HCT116 (cell line): ENCODE data around the gene MRPS34. TPM values are rescaled to one million over a fixed set of nuclear protein-coding genes. Genes with fewer than 3 reads are reported as not detected.

Experiments used
- ATAC-seq: fragments of 200-7000 bp; cut with Tn5 transposase; 2 replicates; pipeline ENCODE4 v1.9.1; 2020; ENCODE audit warnings: mild to moderate bottlenecking, moderate library complexity
- BruUV-seq: library from RNA; stranded (reverse); fragments of 400-500 nt; replicated peaks from 2 replicates; lab custom pipeline; 2021; lab: Mats Ljungman, UMichigan
- CTCF ChIA-PET: fragments of 300-600 bp; sonication (Branson Sonifier 250); formaldehyde crosslinking; loops from one replicate; lab custom pipeline; 2021; ENCODE audit warnings: antibody characterized with exemption; lab: Charles Lee
- POLR2A ChIA-PET: fragments of 300-600, 350-600 bp; sonication (Branson Sonifier 250); formaldehyde crosslinking; loops from one replicate; lab custom pipeline; 2021; ENCODE audit warnings: antibody characterized with exemption; lab: Charles Lee
- RAD21 ChIA-PET, 2 experiments: fragments of 300-600 bp; sonication (Branson Sonifier 250); formaldehyde crosslinking; loops; one replicate each; lab custom pipeline; 2023; ENCODE audit warnings: low total read pairs in 2 of 2; ENCODE audit not compliant: uncharacterized antibody in 2 of 2, unreplicated experiment in 2 of 2, low non-redundant PET in 1 of 2; lab: Charles Lee
- DNase-seq: peaks from one replicate; pipeline ENCODE4 v3.0.0-alpha.2; 2010; ENCODE audit warnings: low read depth, low spot score
- H2AFZ ChIP-seq: fragments of 200-600 bp; shearing (Covaris generic), sonication (generic); 2 replicates; pipeline ENCODE4 v1.6.1; 2017; ENCODE audit warnings: low read depth, mixed run types, mixed read lengths, antibody characterized with exemption, low read length; ENCODE audit not compliant: poor library complexity, severe bottlenecking
- H3K27ac ChIP-seq: 2 replicates; pipeline ENCODE4 v1.5.1; 2012; ENCODE audit warnings: low read depth, low read length
- H3K27me3 ChIP-seq: fragments of 200-600 bp; sonication (generic); 2 replicates; pipeline ENCODE4 v1.6.1; 2016; ENCODE audit warnings: mixed run types, low read length, mixed read lengths; ENCODE audit not compliant: insufficient read depth
- H3K36me3 ChIP-seq, 2 experiments: fragments of 200-500 bp in 1 of 2; fragments of 200-600 bp in 1 of 2; sonication (Bioruptor generic) in 1 of 2; sonication (generic) in 1 of 2; 2 replicates each; pipeline versions ENCODE4 v1.5.1 to v1.6.1; 2014 to 2016; ENCODE audit warnings: low read length in 2 of 2, inconsistent platforms in 1 of 2, mixed read lengths in 1 of 2, mixed run types in 1 of 2; ENCODE audit not compliant: insufficient read depth in 2 of 2, control insufficient read depth in 1 of 2
- H3K4me1 ChIP-seq, 2 experiments: fragments of 200-600 bp in 1 of 2; sonication (generic) in 1 of 2; 2 replicates each; pipeline versions ENCODE4 v1.5.1 to v1.6.1; 2012 to 2017; ENCODE audit warnings: low read length in 2 of 2, inconsistent platforms in 1 of 2, mild to moderate bottlenecking in 1 of 2, mixed read lengths in 1 of 2, mixed run types in 1 of 2, moderate library complexity in 1 of 2; ENCODE audit not compliant: insufficient read depth in 2 of 2, control insufficient read depth in 1 of 2
- H3K4me2 ChIP-seq: fragments of 200-600 bp; sonication (generic); 2 replicates; pipeline ENCODE4 v1.6.1; 2017; ENCODE audit warnings: mixed run types, low read length, mixed read lengths
- H3K4me3 ChIP-seq, 2 experiments: fragments of 200-600 bp in 1 of 2; sonication (generic) in 1 of 2; replicated peaks in 1 of 2; 2 replicates each; pipeline ENCODE4 v1.5.1; 2011 to 2016; ENCODE audit warnings: low read length in 2 of 2, control low read depth in 1 of 2, low read depth in 1 of 2, mild to moderate bottlenecking in 1 of 2, mixed read lengths in 1 of 2, mixed run types in 1 of 2
- H3K79me2 ChIP-seq: fragments of 200-600 bp; sonication (generic); 2 replicates; pipeline ENCODE4 v1.6.1; 2017; ENCODE audit warnings: mild to moderate bottlenecking, mixed run types, low read length, moderate library complexity, mixed read lengths; ENCODE audit not compliant: insufficient read depth
- H3K9ac ChIP-seq: fragments of 200-600 bp; sonication (generic); 2 replicates; pipeline ENCODE4 v1.6.1; 2016; ENCODE audit warnings: low read length, mixed read lengths
- H3K9me2 ChIP-seq: fragments of 200-600 bp; sonication (generic), shearing (Covaris generic); 2 replicates; pipeline ENCODE4 v1.6.1; 2017; ENCODE audit warnings: mixed run types, mild to moderate bottlenecking, moderate library complexity; ENCODE audit not compliant: insufficient read depth
- H3K9me3 ChIP-seq, 2 experiments: fragments of 200-500 bp in 1 of 2; fragments of 200-600 bp in 1 of 2; sonication (Bioruptor generic) in 1 of 2; sonication (generic) in 1 of 2; 2 replicates each; pipeline ENCODE4 v1.6.1; 2014 to 2017; ENCODE audit warnings: low read length in 2 of 2, mixed read lengths in 2 of 2, inconsistent platforms in 1 of 2, low read depth in 1 of 2, mild to moderate bottlenecking in 1 of 2, mixed run types in 1 of 2, moderate library complexity in 1 of 2; ENCODE audit not compliant: control insufficient read depth in 1 of 2, insufficient read depth in 1 of 2
- H4K20me1 ChIP-seq: fragments of 200-600 bp; sonication (generic), shearing (Covaris generic); 2 replicates; pipeline ENCODE4 v1.6.1; 2017; ENCODE audit warnings: mixed run types, mild to moderate bottlenecking, moderate library complexity; ENCODE audit not compliant: insufficient read depth
- CBX3 ChIP-seq: IDR thresholded peaks from 2 replicates; pipeline ENCODE4 v1.6.1; 2012; ENCODE audit warnings: low read depth
- CEBPB ChIP-seq: IDR thresholded peaks from 2 replicates; pipeline ENCODE4 v1.6.1; 2012; ENCODE audit warnings: low read depth
- CTCF ChIP-seq, 3 experiments: fragments of 200-600 bp in 1 of 3; sonication (generic) in 1 of 3; IDR thresholded peaks in 2 of 3; conservative IDR thresholded peaks in 1 of 3; 2 replicates each; pipeline ENCODE4 v1.5.1; 2012 to 2017; ENCODE audit warnings: low read depth in 2 of 3, low read length in 2 of 3, antibody characterized with exemption in 1 of 3, borderline replicate concordance in 1 of 3, control low read depth in 1 of 3, mild to moderate bottlenecking in 1 of 3, mixed read lengths in 1 of 3, mixed run types in 1 of 3, moderate library complexity in 1 of 3; ENCODE audit not compliant: insufficient read depth in 1 of 3
- EGR1 ChIP-seq: IDR thresholded peaks from 2 replicates; pipeline ENCODE4 v1.6.1; 2012; ENCODE audit warnings: low read depth
- ELF1 ChIP-seq: IDR thresholded peaks from 2 replicates; pipeline ENCODE4 v1.6.1; 2012; ENCODE audit warnings: low read depth, borderline replicate concordance
- EZH2phosphoT487 ChIP-seq: fragments of 200-600 bp; IDR thresholded peaks from 2 replicates; pipeline ENCODE4 v1.6.1; 2018; ENCODE audit warnings: antibody characterized with exemption, borderline replicate concordance
- FOSL1 ChIP-seq: IDR thresholded peaks from 2 replicates; pipeline ENCODE4 v1.6.1; 2012; ENCODE audit warnings: low read depth
- JUND ChIP-seq: IDR thresholded peaks from 2 replicates; pipeline ENCODE4 v1.6.1; 2012
- POLR2A ChIP-seq: IDR thresholded peaks from 2 replicates; pipeline ENCODE4 v1.7.0; 2011; ENCODE audit warnings: borderline replicate concordance; ENCODE audit not compliant: insufficient read depth, insufficient read length; ENCODE audit errors: extremely low read depth
- POLR2AphosphoS5 ChIP-seq: IDR thresholded peaks from 2 replicates; pipeline ENCODE4 v1.6.1; 2011; ENCODE audit warnings: mild to moderate bottlenecking, low read depth, low read length, moderate library complexity
- RAD21 ChIP-seq: IDR thresholded peaks from 2 replicates; pipeline ENCODE4 v1.6.1; 2012; ENCODE audit warnings: low read depth, mild to moderate bottlenecking
- SP1 ChIP-seq: IDR thresholded peaks from 2 replicates; pipeline ENCODE4 v1.6.1; 2012; ENCODE audit warnings: low read depth
- TCF7L2 ChIP-seq: IDR thresholded peaks from 2 replicates; pipeline ENCODE4 v1.7.0; 2011; ENCODE audit warnings: borderline replicate concordance, inconsistent platforms; ENCODE audit not compliant: insufficient read depth, insufficient read length; ENCODE audit errors: extremely low read depth
- YY1 ChIP-seq: IDR thresholded peaks from 2 replicates; pipeline ENCODE4 v1.6.1; 2011; ENCODE audit warnings: low read length, low read depth, moderate library complexity, mild to moderate bottlenecking; ENCODE audit not compliant: insufficient replicate concordance; ENCODE audit errors: extremely low read depth
- ZFX ChIP-seq: fragments of 450-650 bp; IDR thresholded peaks from 2 replicates; pipeline ENCODE4 v1.6.1; 2017
- ZNF274 ChIP-seq: fragments of 200-500 bp; sonication (Bioruptor generic); IDR thresholded peaks from 2 replicates; pipeline ENCODE4 v1.6.1; 2014; ENCODE audit warnings: mild to moderate bottlenecking, low read depth, low read length, inconsistent platforms
- intact Hi-C: fragments of 100-400 bp; cut with micrococcal nuclease; formaldehyde crosslinking; loops from 2 replicates; pipeline ENCODE4 v1.10.0; 2022
- total RNA-seq: library from RNA; stranded (reverse); gene quantifications from one replicate; pipeline ENCODE4 v1.2.1, GENCODE V29; 2021; ENCODE audit not compliant: unreplicated experiment
- TF ChIP-seq, protein P1 (sequence below): IDR thresholded peaks from 2 replicates; pipeline ENCODE4 v1.6.1; 2011; ENCODE audit warnings: mild to moderate bottlenecking, low read length, moderate library complexity; ENCODE audit not compliant: insufficient replicate concordance; ENCODE audit errors: extremely low read depth
- TF ChIP-seq, protein P2 (sequence below): IDR thresholded peaks from 2 replicates; pipeline ENCODE4 v1.6.1; 2012
- TF ChIP-seq, protein P3 (sequence below): IDR thresholded peaks from 2 replicates; pipeline ENCODE4 v1.6.1; 2012; ENCODE audit warnings: low read depth
- TF ChIP-seq, protein P4 (sequence below): IDR thresholded peaks from 2 replicates; pipeline ENCODE4 v1.6.1; 2012

Gene MRPS34
- total RNA-seq, 1 experiment from 2014 or later, result 200 TPM

- no peaks in the 10 kb centered on the region for H3K27me3 ChIP-seq
- POLR2A ChIA-PET, result no interaction called here
- BruUV-seq, result no TSS peak
- no peaks in the 10 kb centered on the region for H3K4me1 ChIP-seq
- H3K9me3 ChIP-seq, result peaks cover 0 to 4% of the 10 kb centered on the region in 2 experiments; a peak in 2 of 4 replicates
- no peaks in the 10 kb centered on the region for H3K79me2 ChIP-seq
- no peak overlapping the region for H3K9ac ChIP-seq
- TF ChIP-seq POLR2AphosphoS5, result no peak
- TF ChIP-seq EZH2phosphoT487, result no peak
- TF ChIP-seq EGR1, result no peak
- no peak for TF ChIP-seq TCF7L2
- TF ChIP-seq CTCF (IDR thresholded peaks at IDR 0.05 in 2 of 3, conservative IDR thresholded peaks at IDR 0.05 in 1 of 3; ENCODE audit: borderline replicate concordance in 1 of 3, insufficient read depth in 1 of 3, low read depth in 2 of 3, low read length in 2 of 3), result no peak
- TF ChIP-seq JUND, result no peak
- TF ChIP-seq, protein P1, sequence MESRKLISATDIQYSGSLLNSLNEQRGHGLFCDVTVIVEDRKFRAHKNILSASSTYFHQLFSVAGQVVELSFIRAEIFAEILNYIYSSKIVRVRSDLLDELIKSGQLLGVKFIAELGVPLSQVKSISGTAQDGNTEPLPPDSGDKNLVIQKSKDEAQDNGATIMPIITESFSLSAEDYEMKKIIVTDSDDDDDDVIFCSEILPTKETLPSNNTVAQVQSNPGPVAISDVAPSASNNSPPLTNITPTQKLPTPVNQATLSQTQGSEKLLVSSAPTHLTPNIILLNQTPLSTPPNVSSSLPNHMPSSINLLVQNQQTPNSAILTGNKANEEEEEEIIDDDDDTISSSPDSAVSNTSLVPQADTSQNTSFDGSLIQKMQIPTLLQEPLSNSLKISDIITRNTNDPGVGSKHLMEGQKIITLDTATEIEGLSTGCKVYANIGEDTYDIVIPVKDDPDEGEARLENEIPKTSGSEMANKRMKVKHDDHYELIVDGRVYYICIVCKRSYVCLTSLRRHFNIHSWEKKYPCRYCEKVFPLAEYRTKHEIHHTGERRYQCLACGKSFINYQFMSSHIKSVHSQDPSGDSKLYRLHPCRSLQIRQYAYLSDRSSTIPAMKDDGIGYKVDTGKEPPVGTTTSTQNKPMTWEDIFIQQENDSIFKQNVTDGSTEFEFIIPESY, result no peak
- no peak for TF ChIP-seq RAD21
- TF ChIP-seq FOSL1, result no peak
- TF ChIP-seq ELF1, result no peak
- no peak for TF ChIP-seq SP1
- TF ChIP-seq ZNF274, result no peak
- TF ChIP-seq, protein P2, sequence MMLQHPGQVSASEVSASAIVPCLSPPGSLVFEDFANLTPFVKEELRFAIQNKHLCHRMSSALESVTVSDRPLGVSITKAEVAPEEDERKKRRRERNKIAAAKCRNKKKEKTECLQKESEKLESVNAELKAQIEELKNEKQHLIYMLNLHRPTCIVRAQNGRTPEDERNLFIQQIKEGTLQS, result no peak
- TF ChIP-seq POLR2A, result no peak
- TF ChIP-seq CEBPB, result no peak
- TF ChIP-seq ZFX, result no peak
- no peak for TF ChIP-seq YY1
- TF ChIP-seq, protein P3, sequence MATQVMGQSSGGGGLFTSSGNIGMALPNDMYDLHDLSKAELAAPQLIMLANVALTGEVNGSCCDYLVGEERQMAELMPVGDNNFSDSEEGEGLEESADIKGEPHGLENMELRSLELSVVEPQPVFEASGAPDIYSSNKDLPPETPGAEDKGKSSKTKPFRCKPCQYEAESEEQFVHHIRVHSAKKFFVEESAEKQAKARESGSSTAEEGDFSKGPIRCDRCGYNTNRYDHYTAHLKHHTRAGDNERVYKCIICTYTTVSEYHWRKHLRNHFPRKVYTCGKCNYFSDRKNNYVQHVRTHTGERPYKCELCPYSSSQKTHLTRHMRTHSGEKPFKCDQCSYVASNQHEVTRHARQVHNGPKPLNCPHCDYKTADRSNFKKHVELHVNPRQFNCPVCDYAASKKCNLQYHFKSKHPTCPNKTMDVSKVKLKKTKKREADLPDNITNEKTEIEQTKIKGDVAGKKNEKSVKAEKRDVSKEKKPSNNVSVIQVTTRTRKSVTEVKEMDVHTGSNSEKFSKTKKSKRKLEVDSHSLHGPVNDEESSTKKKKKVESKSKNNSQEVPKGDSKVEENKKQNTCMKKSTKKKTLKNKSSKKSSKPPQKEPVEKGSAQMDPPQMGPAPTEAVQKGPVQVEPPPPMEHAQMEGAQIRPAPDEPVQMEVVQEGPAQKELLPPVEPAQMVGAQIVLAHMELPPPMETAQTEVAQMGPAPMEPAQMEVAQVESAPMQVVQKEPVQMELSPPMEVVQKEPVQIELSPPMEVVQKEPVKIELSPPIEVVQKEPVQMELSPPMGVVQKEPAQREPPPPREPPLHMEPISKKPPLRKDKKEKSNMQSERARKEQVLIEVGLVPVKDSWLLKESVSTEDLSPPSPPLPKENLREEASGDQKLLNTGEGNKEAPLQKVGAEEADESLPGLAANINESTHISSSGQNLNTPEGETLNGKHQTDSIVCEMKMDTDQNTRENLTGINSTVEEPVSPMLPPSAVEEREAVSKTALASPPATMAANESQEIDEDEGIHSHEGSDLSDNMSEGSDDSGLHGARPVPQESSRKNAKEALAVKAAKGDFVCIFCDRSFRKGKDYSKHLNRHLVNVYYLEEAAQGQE, result no peak
- no peak for TF ChIP-seq CBX3
- TF ChIP-seq, protein P4, sequence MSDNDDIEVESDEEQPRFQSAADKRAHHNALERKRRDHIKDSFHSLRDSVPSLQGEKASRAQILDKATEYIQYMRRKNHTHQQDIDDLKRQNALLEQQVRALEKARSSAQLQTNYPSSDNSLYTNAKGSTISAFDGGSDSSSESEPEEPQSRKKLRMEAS, result no peak
- no peak for ATAC-seq
- RAD21 ChIA-PET, result no interaction called here
- H3K4me2 ChIP-seq, result no peak overlapping the region
- H2AFZ ChIP-seq, result no peak overlapping the region
- no peak overlapping the region for H3K27ac ChIP-seq
- H4K20me1 ChIP-seq, result no peaks in the 10 kb centered on the region
- no peaks in the 10 kb centered on the region for H3K9me2 ChIP-seq
- no peaks in the 10 kb centered on the region for H3K36me3 ChIP-seq
- CTCF ChIA-PET, result no interaction called here
- DNase-seq, result no peak
- intact Hi-C loops, result no loop called here
- H3K4me3 ChIP-seq, result no peak overlapping the region
Measured at GRCh38 chr16:1800701-1801100, 27.8 kb upstream of the MRPS34 start.
